GDM1 (cell line): ENCODE results near the gene IGF2BP2.

Experiments
- DNase-seq: peaks from one replicate; lab custom pipeline; 2025; lab: John Stamatoyannopoulos, UW

Gene IGF2BP2

DNA sequence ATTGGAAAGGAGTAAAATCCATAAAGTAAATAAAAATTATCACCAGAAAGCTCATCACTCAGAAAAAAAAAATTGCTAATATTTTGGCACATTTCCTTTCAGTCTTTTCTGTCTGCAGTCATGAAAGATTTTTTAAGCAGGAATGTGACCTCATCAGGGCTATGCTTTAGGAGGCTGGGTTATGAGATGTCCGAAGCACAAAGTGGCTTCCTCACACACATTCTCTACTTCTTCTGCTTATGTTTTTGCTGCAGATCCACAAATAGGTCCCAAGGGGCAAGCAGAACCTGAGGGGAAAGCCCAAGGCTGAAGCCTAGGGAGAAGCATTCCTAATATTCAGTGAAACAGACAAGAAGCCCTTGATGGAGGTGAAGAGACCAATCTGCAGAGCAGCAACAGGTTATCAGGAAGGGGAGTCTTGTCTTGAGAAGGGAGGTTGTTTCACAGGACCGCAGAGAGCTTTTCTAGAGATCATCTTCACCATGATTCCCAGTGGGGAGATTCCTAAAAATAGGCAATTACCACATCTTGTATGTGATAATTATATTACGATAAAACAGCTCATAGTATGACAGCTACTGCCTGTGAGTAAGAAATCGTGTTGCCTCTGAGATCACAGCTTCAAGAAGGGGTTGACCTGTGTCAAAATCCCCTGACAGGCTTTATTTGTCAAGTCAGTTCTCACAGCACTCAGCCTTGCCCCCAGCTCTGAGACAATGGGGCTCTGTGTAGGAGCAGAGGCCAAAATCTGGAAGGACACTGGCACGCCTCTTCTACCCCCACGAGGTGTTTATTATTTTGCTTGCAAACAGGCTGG, 60.5 kb downstream of the IGF2BP2 start:
- no peak for DNase-seq

DNA sequence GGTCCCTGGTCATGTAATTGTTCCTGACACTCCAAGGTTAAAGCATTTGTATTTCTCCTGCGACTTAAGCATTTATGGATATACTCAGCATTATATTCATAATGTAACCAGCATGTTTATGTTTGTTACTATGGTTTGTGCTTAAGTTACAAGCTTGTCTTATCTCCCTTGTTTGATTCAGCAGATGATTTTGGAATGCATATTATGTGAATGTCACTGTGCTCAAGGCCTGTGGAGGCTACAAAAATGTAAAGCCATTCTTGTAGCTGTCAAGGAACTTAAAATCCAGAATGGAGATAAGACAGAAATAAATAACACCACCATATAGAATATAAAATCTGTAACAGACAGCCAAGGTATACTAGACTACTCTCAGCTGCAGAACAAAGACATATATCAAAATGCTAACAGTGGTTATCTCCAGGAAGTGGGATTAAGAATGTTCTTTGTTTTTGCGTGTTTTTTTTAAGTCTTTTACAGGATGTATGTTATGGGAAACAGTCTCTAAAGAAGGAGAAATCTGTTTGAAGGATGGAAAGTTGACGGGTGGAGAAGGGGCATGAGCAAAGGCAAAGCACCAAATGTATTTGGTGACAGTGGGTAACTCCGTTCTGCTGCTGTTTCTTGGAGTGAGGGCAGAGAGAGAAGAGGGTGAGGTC, 61.4 kb downstream of the IGF2BP2 start:
- peak; percentile 13 for DNase-seq

GRCh38 chr3:185760550-185760949, 64.3 kb downstream of the IGF2BP2 start:
- no peak for DNase-seq

GRCh38 chr3:185760088-185760487, 64.8 kb downstream of the IGF2BP2 start:
- DNase-seq, result no peak

GRCh38 chr3:185759512-185759911, 65.3 kb downstream of the IGF2BP2 start:
- DNase-seq, result no peak

DNA sequence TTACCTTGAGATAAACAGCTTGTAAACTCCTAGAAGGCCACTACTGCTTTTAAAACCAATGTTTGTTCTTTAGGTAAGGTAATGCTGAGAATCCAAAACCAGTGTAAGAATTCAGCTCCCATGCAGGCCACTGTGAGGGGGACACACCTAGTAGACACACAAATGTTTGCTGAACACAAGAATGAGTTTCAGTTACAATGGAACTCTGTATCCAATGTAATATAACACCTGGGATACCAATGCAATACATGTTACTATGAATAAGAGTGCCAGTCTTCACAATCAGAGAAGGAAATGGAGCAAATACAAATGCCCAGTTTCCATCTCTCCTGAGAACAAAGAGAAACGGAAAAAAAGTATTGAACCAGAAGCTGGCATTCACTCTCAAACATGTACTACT, 65.9 kb downstream of the IGF2BP2 start:
- DNase-seq, result no peak

- no peak for DNase-seq
These were observed 67.7 kb downstream of the IGF2BP2 start for GRCh38 chr3:185757176-185757575.

- no peak for DNase-seq
These were observed 68.4 kb downstream of the IGF2BP2 start for GRCh38 chr3:185756477-185756876.

GRCh38 chr3:185754920-185755319, 69.9 kb downstream of the IGF2BP2 start:
- DNase-seq, result no peak

- peak; percentile 23 for DNase-seq
These were observed 71.5 kb downstream of the IGF2BP2 start for GRCh38 chr3:185753354-185753753.

DNA sequence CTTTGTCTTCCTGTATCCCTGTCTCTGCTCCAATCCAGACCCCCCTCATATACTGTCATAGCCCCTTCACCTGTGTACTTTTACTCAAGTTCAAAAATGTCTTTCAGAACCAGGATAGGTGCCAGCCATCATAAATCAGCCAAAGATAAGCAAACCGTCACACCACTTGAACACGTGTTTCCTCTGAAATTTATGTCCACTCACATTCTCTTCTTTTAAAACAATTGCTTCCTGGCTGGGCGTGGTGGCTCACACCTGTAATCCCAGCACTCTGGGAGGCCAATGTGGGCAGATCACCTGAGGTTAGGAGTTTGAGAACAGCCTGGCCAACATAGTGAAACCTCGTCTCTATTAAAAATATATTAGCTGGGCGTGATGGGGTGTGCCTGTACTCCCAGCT, 74.1 kb downstream of the IGF2BP2 start:
- DNase-seq, result no peak

GRCh38 chr3:185750015-185750414, 74.8 kb downstream of the IGF2BP2 start:
- no peak for DNase-seq

DNA sequence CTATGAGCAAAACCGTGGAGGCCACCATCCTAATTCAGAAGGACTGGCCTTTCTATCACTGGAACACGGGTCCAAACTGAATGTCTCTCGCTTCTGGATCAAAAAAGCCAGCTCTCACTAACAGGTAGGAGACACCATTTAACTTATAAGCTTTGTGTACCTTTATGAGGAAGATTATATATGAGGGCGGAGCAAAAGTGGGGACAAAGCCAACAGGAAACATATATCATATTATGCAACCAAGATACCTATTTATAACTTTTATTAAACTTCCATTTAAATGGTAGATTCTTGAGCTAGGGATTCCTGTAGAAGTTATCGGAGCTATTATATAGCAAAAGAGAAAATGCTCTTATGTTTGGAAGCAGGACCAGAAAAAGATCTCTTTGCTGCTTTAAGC, 78.4 kb downstream of the IGF2BP2 start:
- no peak for DNase-seq

GRCh38 chr3:185744997-185745843, 79.6 kb downstream of the IGF2BP2 start:
- DNase-seq, result peak; percentile 58

- no peak for DNase-seq
These were observed 83.3 kb downstream of the IGF2BP2 start for GRCh38 chr3:185741586-185741985.

GRCh38 chr3:185740133-185740532, 84.7 kb downstream of the IGF2BP2 start:
- DNase-seq, result no peak

- DNase-seq, result no peak
These were observed 85.6 kb downstream of the IGF2BP2 start for GRCh38 chr3:185739264-185739701.

GRCh38 chr3:185737740-185738680, 86.8 kb downstream of the IGF2BP2 start:
- DNase-seq, result no peak

GRCh38 chr3:185737020-185737419, 87.8 kb downstream of the IGF2BP2 start:
- DNase-seq, result no peak

DNA sequence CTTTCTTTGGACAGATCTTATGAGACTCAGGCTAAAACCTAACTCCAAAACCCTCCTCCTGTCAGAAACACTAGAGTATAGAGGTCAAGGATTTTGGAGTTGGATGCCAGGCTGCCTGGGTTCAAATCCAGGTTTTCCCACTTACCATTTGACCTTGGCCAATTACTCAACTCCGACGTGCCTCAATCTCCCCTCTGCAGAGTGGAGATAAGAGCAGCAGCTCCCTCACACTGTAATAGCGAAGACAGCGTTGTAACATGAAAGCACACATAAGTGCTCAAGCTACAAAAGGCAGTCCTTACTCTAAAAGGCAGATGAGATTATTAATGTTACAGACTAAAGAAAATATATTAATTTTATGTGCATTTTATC, 90.1 kb downstream of the IGF2BP2 start:
- DNase-seq, result no peak

DNA sequence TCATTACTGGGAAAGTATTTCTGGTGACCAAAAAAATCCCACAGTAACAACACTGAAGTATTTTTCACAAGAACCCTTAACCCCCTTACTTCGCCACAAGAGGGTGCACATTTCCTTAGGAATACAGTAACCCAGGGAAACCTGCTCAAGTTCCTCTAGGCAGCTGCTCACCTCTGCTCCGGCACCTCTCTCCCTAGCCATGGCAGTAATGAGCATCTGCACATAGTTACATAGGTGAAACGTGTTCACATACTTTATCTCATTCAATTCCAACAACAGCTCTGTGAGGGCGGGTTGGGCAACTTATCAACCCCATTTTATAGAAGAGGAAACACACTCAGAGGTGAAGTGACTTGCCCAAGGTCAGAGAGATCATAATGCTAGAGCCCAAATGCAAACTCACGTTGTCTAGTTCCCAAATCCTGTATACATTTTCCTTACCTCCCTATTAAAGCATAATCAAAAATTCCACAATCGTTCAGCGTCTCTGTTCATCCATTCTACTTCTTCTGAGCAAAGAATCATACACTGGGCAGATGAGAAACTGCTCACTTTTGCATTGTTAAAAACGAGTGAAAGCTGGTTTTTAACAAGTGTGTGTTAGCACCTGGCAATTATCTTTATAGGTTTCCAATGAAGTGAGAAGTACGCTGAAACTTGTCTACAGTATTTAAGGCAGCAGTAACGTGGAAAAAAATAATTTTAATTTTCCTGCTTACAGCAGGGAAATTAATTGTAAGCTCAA, 90.7 kb downstream of the IGF2BP2 start:
- DNase-seq, result peak; percentile 65
